DMS53 (cell line): ENCODE measurements around the gene MYO7A.

Experiments
- DNase-seq: peaks from one replicate; lab custom pipeline; 2025; lab: John Stamatoyannopoulos, UW

MYO7A gene

DNA sequence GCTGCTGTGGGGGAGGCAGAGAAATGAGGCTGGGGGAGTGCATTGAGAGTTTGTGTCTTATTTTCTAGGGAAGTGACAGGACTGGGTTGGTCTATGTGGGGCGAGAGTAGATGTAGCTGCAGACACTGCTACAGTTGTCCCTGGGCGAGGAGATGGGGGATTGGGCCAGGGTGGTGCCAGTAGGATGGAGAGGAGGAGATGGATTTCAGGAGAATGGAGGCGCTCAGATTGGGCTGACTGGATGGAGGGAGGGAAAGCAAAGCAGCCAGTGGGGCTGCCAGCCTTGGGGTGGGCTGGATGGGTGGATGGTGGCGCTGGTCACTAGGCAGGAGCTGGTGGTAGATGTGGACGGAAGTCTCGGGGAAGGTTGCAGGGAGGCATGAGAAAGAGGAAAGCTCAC, 16.1 kb upstream of the MYO7A start:
- DNase-seq = no peak

DNA sequence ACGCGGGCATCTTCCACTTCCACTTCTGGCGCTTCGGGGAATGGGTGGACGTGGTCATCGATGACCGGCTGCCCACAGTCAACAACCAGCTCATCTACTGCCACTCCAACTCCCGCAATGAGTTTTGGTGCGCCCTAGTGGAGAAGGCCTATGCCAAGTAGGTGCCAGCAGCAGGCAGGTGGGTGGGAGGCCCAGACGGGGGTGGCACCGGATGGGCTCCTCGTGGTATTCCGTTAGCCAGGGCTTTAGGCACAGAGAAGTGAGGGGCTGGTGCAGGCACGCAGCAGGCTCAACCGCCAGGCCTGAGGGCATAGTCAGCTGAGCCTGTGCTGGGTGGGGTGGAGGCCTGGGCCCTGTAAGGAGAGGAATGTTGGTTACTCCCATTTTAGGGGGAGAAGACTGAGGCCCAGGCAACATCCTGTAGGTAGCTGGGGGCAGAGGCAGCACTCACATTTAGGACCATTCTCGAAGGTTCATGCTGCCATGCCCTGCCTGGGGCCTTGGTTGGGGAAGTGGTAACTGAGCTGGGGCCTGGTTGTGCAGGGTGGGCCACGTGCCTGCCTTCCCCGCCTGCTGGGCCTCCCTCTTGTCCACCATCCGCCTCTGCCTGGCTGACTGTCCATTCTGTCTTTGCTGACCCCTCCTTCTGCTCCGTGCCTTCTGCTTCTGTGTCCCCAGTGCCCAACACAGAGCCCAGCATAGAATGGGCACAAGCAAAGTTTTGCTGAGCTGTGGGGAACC, 15.2 kb upstream of the MYO7A start:
- no peak for DNase-seq

DNA sequence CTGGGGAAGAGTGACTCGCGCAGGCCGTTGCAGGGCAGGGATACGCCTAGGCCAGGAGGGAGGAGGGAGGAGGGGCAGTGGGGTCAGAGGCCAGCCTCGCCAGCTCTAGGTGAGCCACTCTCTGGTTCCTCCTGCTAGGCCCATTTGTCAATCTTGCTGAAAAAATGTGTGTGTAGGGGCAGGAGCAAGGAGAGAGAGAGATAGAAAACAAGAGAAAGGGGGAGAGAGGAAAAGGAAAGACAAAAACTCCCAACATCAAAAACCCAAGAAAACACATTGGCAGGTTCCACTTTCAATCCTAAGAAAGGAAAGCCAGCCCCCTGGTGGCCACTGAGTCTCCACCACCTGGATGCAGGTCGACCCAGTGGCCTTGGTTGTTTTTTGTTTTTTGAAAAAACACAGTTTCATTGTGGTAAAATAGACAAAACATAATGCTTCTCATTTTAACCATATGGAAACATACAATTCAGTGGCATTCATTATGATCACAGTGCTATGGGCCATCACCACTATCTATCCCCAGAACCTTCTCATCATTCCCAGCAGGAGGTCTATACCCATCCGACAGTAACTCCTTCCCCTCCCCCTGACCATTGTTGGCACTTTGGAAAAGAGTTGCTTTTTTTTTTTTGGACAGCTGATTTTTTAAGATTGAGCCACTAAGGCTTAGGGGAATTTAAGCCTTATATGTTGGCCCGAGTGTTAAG, 14.5 kb upstream of the MYO7A start:
- DNase-seq = peak; percentile 76

DNA sequence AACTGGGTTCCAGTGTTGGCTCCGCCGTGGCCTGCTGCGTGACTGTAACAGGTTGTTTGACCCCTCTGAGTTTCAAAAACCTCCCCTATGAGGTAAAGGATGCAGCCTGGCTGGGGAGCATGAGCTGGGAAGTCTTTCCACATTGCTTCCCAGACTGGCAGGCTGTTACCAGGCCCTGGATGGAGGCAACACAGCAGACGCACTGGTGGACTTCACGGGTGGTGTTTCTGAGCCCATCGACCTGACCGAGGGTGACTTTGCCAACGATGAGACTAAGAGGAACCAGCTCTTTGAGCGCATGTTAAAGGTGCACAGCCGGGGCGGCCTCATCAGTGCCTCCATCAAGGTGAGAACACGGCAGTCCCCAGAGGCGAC, 14.0 kb upstream of the MYO7A start:
- no peak for DNase-seq

DNA sequence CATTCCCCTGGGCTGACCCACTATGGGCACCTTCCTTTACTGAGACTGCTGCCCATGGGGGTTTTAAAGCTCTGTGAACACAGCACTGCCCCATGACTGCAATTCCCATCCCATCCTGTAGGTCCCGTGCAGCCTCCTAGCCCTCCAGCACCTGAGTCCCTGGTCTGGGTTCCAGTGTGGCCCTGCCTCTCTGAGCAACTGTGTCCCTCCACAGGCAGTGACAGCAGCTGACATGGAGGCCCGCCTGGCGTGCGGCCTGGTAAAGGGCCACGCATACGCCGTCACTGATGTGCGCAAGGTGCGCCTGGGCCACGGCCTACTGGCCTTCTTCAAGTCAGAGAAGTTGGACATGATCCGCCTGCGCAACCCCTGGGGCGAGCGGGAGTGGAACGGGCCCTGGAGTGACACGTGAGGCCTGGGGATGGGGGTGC, 12.8 kb upstream of the MYO7A start:
- peak; percentile 44 for DNase-seq

DNA sequence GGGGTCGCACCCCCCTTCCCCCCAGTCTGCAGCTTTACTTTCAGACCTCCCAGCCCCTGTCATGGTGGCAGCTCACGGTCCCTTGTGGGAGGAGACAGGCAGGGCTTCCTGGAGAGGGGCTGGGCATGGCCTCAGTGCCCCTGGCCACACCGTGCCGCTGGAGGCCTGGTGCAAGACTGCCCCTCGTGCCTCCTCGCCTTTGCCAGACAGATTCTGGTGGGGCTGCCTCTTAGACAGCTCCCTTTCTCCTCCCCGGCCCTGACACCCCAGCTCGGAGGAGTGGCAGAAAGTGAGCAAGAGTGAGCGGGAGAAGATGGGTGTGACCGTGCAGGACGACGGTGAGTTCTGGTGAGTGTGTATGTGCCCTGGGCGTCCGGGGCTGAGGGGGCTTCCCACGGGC, 12.1 kb upstream of the MYO7A start:
- DNase-seq = no peak

DNA sequence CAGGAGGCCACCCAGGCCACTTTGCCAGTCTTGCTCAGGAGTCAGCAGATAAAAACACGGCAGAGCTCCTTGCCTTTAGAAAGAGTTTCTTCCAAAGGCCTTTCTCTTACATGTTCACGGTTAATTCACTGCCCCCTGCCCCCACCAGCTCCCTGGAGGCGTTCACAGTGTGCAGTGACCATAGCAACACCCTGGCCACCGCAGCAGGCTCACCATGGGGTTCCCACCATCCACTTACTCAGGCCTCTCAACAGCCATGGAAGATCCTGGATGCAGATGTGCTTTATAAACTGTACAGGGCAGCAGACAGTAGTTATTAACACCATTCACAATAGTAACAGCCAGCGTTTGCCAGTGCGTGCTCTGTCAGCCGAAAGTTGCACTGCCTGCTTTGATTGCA, 10.6 kb upstream of the MYO7A start:
- DNase-seq = no peak

DNA sequence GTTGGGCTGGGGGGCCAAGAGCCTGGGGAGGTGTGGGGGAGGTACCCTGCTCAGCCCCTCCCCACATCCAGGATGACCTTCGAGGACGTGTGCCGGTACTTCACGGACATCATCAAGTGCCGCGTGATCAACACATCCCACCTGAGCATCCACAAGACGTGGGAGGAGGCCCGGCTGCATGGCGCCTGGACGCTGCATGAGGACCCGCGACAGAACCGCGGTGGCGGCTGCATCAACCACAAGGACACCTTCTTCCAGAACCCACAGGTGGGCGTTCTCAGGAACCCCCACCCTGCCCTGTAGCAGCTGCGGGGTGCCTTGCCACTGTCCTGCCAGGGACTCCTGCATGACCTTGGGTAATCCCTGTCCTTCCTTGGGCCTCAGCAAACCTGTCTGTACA, 10.0 kb upstream of the MYO7A start:
- no peak for DNase-seq

DNA sequence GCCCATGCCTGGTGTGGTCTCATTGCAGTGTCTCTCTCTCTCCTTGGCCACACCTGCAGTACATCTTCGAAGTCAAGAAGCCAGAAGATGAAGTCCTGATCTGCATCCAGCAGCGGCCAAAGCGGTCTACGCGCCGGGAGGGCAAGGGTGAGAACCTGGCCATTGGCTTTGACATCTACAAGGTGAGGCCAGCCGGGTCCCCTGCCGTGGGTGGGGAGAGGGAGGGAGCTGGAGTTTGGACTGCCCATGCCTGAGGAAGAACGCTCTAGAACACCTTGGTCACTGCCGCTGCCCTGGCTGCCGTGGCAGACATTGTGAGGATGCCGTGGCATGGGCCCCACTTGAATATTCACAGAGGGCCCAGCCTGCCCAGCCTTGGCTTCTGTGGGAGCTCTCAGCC, 9.1 kb upstream of the MYO7A start:
- DNase-seq = no peak

DNA sequence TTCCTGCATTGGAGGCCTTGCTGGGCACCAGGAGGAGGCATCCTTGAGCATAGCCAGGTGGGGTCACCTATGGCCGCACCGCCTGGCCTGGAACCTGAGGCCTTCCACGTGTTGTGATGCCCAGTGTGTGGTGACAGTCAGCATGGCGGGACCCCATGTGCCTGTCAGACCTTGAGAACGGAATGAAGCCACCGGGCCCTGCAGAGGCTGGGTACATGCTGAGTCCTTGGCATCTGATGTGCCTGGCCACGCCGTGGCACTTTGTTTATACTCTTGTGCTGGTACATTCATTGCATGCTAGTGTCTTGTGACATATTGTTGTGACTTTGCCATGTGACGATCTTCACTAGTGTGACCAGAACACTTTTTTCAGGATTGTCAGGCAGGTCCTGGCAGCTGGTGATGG, 8.5 kb upstream of the MYO7A start:
- DNase-seq = no peak

DNA sequence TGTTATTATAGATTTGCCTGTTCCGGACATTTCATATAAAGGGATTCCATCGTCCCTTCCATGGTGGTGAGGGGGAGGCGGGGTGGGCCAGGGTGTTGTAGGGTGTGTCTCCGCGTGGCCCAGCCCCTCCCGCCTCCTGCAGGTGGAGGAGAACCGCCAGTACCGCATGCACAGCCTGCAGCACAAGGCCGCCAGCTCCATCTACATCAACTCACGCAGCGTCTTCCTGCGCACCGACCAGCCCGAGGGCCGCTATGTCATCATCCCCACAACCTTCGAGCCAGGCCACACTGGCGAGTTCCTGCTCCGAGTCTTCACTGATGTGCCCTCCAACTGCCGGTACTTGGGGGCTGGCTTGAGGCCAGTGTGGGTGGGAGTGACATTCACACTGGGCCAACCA, 7.5 kb upstream of the MYO7A start:
- DNase-seq = no peak

DNA sequence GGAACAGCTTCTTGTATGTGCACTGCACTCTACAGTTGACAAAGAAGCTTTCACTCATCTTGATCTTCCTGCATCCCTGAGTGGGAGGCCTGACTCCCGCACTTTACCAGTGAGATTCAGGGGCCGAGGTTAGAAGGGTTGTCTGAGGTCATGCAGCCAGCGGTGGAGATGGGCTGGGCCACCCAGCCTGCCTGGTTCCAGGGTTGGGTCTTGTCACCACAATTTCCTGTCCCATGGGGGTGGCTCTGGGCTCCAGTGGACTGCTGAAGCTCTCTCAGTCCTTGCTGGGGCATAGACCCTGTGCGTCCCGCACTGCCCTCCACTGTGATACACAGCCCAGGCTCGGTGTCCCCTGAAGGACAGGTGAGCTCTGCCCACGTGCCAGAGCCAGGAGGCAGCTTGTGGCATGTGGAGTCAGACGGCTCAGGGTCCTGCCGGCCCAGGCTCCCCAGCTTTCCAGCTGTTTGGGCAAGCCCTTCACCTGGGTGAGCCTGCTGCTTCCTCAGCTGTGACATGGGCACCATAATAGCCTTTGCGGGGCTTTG, 6.9 kb upstream of the MYO7A start:
- DNase-seq = no peak

DNA sequence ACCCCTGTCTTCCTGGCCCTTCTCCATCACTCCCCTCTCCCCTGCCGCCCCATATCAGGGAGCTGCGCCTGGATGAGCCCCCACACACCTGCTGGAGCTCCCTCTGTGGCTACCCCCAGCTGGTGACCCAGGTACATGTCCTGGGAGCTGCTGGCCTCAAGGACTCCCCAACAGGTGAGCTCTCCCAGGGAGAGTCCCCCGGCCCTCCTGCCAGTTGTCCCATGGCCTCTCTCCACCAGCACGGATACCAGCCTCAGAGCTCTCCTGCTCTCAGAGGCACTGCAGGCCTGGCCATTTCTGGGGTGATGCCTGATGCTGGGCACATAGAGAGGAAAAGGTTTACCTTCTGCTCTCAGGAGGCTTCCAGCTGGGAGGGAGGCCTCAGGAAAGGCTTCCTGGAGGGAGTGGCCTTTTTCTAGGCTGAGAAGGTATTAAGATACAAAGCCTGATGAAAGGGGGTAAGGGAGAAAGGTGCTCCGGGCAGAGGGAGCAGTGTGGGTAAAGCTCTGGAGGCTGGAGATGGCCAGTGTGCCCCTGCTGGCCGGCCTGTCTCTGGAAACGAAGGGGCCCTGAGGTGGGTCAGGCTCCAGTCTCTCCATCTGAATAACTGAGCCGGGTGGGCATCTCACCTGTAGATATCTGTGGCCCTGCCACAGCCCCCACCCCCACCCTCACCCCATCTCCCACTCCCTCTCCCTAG, 6.0 kb upstream of the MYO7A start:
- no peak for DNase-seq

DNA sequence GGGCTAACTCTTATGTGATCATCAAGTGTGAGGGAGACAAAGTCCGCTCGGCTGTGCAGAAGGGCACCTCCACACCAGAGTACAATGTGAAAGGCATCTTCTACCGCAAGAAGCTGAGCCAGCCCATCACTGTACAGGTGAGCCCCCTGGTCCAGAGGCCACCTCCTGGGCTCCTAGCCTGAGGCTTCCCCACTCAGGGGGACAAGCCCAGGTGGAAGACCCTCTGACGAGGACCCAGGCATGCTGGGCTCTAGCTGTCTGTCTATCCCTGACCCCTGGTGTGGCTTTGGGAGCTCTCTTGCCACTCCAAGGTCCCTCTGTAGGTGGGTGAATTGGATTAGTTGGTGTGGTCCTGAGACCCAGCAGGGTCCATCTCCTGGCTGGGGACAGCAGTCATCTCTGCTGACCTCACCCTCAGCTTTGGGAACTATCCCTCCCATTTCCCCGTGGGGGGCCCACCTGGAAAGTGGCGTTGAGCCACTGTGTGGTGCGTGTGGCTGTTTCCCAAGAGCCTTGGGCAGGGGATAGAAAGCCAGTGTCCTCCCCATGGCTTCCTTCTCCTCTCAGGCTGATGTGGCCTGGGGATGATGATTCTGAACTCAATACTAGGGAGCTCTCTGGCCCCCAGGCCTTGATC, 5.4 kb upstream of the MYO7A start:
- no peak for DNase-seq

DNA sequence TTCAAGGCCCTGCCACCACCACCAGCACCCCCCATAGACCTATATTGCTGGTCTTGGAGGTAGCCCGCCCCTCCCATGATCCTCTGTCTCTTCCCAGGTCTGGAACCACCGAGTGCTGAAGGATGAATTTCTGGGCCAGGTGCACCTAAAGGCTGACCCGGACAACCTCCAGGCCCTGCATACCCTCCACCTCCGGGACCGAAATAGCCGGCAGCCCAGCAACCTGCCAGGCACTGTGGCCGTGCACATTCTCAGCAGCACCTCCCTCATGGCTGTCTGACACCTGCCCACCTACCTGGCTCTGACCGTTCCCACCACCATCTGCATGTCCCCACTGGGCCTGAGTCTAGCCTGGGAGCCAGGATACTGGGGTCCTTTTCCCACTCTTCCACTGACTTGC, 4.5 kb upstream of the MYO7A start:
- DNase-seq = no peak

DNA sequence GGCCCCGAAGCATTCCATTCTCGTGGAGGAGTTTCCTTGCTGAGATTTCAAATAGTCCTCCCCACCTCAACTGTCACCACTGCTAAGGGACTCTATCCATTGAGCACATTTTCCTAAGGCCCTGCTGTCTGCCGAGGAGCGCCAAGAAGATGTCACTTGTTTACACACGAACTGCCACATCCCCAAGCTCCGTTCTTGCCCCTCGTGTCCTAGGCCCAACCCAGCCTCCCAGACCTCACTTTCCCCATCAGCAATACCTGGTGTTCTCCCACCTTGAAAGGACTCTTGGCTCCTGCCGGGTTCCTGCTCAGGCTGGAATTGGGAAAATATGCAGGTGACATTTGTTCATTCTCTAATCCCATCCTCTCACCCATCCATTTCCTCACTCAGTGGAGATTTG, 4.0 kb upstream of the MYO7A start:
- no peak for DNase-seq

DNA sequence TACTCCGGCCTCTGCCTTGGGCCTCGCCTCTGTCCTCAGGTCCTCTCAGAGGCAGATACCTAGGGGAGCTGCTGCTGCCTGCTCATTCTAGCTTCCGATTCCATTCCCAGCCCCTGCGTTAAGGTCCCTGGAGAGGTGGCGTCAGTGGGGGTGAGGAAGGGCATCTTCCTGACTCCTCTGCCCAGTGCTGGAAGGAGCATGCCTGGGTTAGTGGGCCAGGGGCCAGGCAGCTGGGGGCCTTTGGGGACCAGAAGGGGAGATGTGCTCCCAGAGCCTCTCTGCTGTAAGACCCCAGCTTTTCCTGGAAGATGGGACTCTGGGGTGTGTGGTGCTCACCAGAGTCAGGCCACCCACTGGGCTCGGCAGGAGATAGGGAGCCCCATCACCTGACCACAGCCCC, 3.6 kb upstream of the MYO7A start:
- no peak for DNase-seq

DNA sequence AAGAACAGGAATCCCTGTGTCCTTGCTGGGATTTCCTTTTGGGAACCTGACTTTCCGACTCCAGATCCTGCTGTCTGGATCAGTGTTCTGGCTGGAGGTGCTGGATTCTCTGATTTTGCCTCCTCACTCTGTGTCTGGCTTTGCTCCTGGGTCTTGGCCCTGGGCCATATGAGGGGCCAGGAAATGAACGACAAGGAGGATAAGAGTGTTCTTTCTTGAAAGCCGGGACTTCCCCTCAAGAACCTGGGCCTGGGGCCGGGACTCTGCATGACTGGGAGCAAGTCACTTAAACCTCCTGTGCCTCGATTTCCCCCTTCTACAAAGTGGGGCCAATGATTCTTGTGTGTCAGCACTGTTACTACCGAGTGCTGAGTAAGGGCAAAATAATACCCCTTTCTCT, 2.9 kb upstream of the MYO7A start:
- DNase-seq = no peak

DNA sequence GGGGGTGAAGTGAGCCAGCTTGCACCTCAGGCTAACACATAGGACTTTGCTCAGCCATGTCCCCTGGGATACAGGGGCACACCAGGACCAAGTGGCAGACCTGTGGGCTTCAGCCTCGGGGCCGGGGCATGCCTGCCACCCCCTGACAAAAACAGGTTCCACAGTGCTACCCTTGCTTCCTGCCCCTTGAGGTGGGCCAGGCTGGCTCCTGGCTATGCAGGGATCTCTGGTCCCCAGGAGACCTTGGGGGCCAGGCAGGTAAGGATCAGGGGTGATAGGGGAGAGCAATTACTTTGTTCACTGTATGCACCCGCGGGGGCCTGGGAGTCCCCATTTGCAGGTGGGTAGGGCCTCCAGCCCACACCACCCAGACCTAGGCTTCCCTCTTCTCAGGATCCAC, 2.4 kb upstream of the MYO7A start:
- no peak for DNase-seq

DNA sequence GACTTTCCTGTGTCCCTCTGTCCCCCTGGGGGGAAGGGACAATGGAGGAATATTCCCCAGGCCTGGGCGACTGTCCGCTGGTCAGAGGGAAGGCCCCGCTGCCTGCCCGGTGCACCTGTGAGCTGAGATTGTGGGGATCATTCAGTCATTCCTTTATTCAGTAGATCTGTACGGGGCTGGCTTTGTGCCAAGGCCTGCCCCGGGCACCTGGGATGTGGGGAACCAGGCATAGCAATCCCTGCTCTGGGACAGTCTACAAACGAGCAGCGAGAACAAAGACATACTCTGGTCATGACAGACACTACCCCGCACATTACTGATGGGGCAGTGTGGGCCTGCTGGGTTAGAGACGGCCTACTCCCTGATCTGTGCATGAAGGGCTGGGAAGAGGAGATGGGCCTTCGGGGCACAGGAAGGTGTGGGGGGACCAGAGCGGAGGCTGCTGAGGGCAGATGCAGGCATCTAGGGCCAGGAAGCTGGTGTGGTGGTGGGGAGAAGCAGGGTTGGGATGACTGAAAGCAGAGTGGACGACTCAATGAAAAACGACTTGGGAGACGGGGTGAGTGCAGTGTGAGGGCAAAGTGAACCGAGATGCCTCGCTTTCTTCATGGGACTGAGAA, 1.8 kb upstream of the MYO7A start:
- peak; percentile 52 for DNase-seq

DNA sequence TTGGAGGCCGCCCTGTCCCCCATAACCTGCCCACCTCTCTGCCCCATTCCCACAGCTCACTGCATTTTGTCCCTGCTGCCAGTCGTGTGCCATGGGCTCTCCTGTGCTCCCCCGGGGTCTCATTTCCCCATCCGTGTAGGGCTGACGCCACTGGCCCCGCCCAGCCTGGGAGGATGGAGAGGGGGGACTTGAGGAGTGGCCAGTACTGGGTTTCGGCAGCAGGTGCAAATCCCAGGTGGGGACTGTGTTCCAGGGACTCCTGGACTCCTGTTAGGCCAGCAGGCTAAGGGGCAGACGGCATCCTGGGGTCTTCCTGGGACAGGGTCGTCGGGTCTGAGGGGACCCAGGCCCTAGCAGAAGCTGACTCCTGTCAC, 1.2 kb upstream of the MYO7A start:
- peak; percentile 86 for DNase-seq

DNA sequence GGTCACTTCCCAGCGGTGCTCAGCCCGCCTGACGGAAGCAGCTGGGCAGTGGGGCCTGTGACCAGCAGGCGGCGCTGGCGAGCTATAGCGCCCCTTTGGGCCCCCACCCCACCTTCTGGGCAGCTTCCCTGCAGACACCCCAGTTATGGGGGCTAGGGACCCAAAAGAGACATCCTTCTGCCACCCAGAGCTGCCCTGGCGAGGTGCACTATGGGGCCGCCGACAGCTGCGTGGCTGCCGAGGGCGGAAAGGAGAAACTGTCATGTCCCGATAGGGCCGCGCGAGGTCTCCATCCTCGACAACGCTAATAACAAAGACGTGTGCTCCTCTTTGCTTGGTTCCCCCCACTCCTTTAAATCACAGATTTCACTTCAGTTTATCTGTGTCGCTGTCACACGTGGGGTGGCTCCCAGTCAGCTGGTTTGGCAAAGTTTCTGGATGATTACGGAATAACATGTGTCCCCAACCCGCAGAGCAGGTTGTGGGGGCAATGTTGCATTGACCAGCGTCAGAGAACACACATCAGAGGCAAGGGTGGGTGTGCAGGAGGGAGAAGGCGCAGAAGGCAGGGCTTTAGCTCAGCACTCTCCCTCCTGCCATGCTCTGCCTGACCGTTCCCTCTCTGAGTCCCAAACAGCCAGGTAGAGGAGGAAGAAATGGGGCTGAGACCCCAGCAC, 673 bp upstream of the MYO7A start:
- peak; percentile 91 for DNase-seq
